Thoracic aorta (tissue), 2 donors: ENCODE results near the gene KIF23. TPM values are rescaled to one million over a fixed set of nuclear protein-coding genes. Genes with fewer than 3 reads are reported as not detected.

ENCODE experiments used
- ATAC-seq: fragments of 150-250 bp; one replicate; pipeline ENCODE4 v1.8.0; 2017; ENCODE audit warnings: low read depth; ENCODE audit not compliant: insufficient number of reproducible peaks, low FRiP score
- DNase-seq: peaks from one replicate; pipeline ENCODE4 v3.0.0-alpha.2; 2020; ENCODE audit warnings: low spot score
- H3K27ac ChIP-seq, 2 donors: fragments of 200-600 bp; sonication (generic); 1 replicate in 1 of 2; 2 replicates in 1 of 2; pipeline ENCODE4 v1.5.1; 2016; ENCODE audit warnings: mild to moderate bottlenecking in 2 of 2, moderate library complexity in 2 of 2
- H3K27me3 ChIP-seq: fragments of 200-600 bp; sonication (generic); replicated peaks from 2 replicates; pipeline ENCODE4 v1.6.0; 2016; ENCODE audit warnings: mild to moderate bottlenecking; ENCODE audit not compliant: insufficient read depth
- H3K36me3 ChIP-seq: fragments of 200-600 bp; sonication (generic); one replicate; pipeline ENCODE4 v1.5.1; 2016
- H3K4me1 ChIP-seq, 2 donors: fragments of 200-600 bp; sonication (generic); 1 replicate in 1 of 2; 2 replicates in 1 of 2; pipeline versions ENCODE4 v1.5.1 to v1.6.0; 2016; ENCODE audit warnings: low read depth in 2 of 2, mild to moderate bottlenecking in 1 of 2; ENCODE audit not compliant: control insufficient read depth in 1 of 2
- H3K4me3 ChIP-seq: fragments of 200-600 bp; sonication (generic); 2 replicates; pipeline ENCODE4 v1.5.1; 2016; ENCODE audit warnings: mild to moderate bottlenecking
- H3K9me3 ChIP-seq: fragments of 200-600 bp; sonication (generic); 2 replicates; pipeline ENCODE4 v1.5.1; 2016
- total RNA-seq, 2 donors: library from RNA; depleted of rRNA; stranded (reverse); fragments of >200 nt; gene quantifications; one replicate each; pipeline versions ENCODE4 v1.1.0 to v1.2.3, GENCODE V29; 2016
- TF ChIP-seq, protein P1 (sequence below): fragments of 200-600 bp; sonication (generic); IDR thresholded peaks from one replicate; pipeline ENCODE4 v1.5.1; 2019; ENCODE audit warnings: antibody characterized with exemption

Gene KIF23
- total RNA-seq, 2 donors from 2014 or later = 9.8 to 20.6 TPM

DNA sequence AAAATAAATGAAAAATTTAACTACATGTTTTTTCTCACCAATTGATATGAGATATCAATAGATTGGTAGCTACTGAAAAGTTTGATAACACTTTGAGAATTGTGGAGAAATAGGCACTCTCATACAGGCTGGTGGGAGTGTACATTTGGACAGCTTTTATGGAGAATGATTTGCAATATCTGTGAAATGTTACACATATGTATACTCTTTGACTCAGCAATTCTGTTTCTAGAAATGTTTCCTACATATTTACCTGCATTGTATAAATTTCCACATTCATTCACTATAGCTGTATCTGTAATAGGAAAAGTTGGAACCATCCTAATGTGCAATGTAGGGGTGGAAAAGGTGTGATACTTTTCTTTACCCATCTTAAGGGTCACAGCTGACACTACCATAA lies 1.9 kb upstream of the KIF23 start:
- H3K27ac ChIP-seq = no peak overlapping the region
- H3K9me3 ChIP-seq = no peaks in the 10 kb centered on the region
- no peak for DNase-seq
- H3K4me1 ChIP-seq = peaks cover 7 to 54% of the 10 kb centered on the region in 2 donors
- H3K36me3 ChIP-seq = no peaks in the 10 kb centered on the region
- H3K4me3 ChIP-seq = peak overlapping the region; percentile 89
- TF ChIP-seq, protein P1, sequence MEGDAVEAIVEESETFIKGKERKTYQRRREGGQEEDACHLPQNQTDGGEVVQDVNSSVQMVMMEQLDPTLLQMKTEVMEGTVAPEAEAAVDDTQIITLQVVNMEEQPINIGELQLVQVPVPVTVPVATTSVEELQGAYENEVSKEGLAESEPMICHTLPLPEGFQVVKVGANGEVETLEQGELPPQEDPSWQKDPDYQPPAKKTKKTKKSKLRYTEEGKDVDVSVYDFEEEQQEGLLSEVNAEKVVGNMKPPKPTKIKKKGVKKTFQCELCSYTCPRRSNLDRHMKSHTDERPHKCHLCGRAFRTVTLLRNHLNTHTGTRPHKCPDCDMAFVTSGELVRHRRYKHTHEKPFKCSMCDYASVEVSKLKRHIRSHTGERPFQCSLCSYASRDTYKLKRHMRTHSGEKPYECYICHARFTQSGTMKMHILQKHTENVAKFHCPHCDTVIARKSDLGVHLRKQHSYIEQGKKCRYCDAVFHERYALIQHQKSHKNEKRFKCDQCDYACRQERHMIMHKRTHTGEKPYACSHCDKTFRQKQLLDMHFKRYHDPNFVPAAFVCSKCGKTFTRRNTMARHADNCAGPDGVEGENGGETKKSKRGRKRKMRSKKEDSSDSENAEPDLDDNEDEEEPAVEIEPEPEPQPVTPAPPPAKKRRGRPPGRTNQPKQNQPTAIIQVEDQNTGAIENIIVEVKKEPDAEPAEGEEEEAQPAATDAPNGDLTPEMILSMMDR = no peak
- ATAC-seq = no peak
- no peaks in the 10 kb centered on the region for H3K27me3 ChIP-seq

DNA sequence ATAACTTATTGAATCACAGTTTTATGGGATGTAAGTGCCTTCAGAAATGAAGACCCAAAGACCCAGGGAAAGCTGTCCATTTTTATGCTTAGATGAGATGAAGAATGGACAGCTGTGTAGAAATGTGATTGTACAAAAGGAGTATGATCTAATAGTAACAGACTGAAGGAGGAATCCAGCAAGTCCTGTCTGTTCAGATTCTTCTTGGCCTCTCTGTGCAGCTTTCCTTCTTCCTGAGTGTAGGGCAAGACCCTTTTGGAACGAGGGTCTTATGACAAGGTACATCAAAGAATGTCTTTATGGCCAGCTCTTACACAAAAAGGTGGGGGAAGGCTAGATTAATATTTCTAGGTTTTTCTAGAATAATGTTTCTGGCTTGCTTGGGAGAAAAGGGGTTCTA lies 1.4 kb upstream of the KIF23 start:
- Histone ChIP-seq H3K4me3 (peak overlapping the region; percentile 89), H3K9me3 (no peaks in the 10 kb centered on the region), H3K27ac (no peak overlapping the region), H3K4me1 (peaks cover 7 to 54% of the 10 kb centered on the region in 2 donors), H3K36me3 (no peaks in the 10 kb centered on the region), H3K27me3 (no peaks in the 10 kb centered on the region)
- DNase-seq (no peak), ATAC-seq (no peak)
- TF ChIP-seq, protein P1 = no peak

DNA sequence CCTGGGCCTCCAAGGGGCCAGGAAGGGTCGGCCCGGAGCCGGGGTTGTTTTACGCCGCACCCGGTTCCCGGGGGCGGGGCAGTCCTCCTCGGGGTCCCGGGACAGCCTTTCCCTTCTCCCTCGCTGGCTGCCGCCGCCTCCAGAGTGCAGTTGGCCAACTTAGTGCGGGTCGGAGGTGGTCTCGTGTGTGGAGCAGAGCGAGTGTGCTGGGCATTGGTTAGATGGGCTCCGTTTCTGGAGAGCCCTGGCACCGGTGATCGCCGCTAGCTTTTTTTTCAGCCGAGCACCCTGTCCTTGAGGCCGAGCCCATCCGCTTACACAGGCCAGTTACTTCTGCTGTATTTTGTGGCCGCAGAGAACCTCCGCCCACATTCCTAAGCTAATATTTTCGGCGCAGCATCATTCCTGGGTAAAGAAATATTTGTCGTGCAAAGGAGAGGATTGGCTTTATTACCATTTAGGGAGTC lies 585 bp downstream of the KIF23 start:
- peak; percentile 68 for ATAC-seq
- H3K27me3 ChIP-seq = no peaks in the 10 kb centered on the region
- DNase-seq = no peak

DNA sequence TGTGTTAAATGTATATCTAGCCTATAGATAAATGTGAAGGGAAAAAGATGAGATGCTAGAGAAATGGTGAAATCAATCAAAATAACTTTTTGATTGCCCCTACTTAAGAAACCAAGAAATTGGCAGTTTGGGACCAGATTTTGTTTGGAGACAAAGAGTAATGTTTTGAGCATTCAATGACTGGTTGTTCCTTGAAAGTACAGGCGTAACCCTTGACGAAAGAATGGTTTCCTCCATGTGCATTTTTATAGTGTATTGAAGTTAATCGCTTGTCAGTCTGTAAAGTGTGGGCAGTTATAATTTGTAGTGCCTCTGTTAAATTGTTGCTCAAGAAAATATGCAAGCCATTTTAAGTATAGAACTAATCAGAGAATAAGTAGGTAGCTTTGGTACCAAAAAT lies 1.2 kb downstream of the KIF23 start:
- Histone ChIP-seq H3K4me3 (peak overlapping the region; percentile 89), H3K27me3 (no peaks in the 10 kb centered on the region)

More for the DNA sequence above, 585 bp downstream of the KIF23 start:
- TF ChIP-seq, protein P1 = no peak
- H3K27ac ChIP-seq = peak overlapping the region; percentile 90 to 91
- H3K4me3 ChIP-seq = peak overlapping the region; percentile 89
- H3K36me3 ChIP-seq = no peaks in the 10 kb centered on the region
- H3K9me3 ChIP-seq = no peaks in the 10 kb centered on the region
- H3K4me1 ChIP-seq = peaks cover 7 to 51% of the 10 kb centered on the region in 2 donors

DNA sequence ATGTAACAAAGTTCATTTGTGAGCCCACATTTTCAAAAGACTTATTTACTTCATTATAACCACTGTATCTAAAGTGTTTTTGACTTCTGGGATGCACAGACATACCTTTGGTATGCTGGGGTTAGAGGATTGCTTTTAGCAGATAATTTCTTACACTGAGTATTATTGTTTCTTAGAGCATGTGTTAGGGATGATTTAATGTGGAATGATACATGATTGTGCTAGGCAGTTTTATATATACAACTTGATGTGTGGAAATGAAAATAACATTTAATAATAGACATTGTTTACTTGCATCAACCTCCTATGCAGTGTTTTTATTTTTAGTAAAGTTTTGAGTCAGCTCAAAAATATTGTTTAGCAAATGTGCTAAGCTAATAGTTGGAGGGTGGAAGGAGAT lies 3.4 kb downstream of the KIF23 start:
- no peaks in the 10 kb centered on the region for H3K9me3 ChIP-seq
- no peak overlapping the region for H3K27ac ChIP-seq
- H3K4me3 ChIP-seq = no peak overlapping the region
- ATAC-seq (no peak), DNase-seq (no peak)
- H3K36me3 ChIP-seq = no peaks in the 10 kb centered on the region
- TF ChIP-seq, protein P1 = no peak
- peaks cover 7 to 22% of the 10 kb centered on the region in 2 donors for H3K4me1 ChIP-seq
- H3K27me3 ChIP-seq = no peaks in the 10 kb centered on the region

More for the DNA sequence above, 1.2 kb downstream of the KIF23 start:
- H3K27ac ChIP-seq = peak overlapping the region; percentile 90 to 91
- TF ChIP-seq, protein P1 = no peak
- H3K9me3 ChIP-seq = no peaks in the 10 kb centered on the region
- ATAC-seq (no peak), DNase-seq (no peak)
- H3K36me3 ChIP-seq = no peaks in the 10 kb centered on the region
- peaks cover 7 to 44% of the 10 kb centered on the region in 2 donors for H3K4me1 ChIP-seq
